ENCODE results near the gene NDUFV2.

DNA sequence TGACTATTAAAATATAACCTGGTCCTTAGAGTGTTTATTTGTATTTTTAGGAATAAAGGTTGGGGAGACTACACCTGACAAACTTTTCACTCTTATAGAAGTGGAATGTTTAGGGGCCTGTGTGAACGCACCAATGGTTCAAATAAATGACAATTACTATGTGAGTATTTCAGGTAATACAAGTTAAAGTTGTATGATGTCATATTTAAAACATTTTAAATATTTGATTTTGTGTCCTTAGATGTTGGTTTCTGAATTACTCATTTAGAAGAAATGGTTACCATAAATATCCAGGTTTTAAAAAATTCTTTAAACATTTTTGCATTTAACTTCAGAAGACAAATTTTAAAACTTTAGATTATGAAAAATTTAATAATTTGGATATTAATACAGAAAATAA lies 22.3 kb downstream of the NDUFV2 start:
- TF ChIP-seq, protein P1, sequence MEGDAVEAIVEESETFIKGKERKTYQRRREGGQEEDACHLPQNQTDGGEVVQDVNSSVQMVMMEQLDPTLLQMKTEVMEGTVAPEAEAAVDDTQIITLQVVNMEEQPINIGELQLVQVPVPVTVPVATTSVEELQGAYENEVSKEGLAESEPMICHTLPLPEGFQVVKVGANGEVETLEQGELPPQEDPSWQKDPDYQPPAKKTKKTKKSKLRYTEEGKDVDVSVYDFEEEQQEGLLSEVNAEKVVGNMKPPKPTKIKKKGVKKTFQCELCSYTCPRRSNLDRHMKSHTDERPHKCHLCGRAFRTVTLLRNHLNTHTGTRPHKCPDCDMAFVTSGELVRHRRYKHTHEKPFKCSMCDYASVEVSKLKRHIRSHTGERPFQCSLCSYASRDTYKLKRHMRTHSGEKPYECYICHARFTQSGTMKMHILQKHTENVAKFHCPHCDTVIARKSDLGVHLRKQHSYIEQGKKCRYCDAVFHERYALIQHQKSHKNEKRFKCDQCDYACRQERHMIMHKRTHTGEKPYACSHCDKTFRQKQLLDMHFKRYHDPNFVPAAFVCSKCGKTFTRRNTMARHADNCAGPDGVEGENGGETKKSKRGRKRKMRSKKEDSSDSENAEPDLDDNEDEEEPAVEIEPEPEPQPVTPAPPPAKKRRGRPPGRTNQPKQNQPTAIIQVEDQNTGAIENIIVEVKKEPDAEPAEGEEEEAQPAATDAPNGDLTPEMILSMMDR (IDR thresholded peaks at IDR 0.05) = no peak
- no peak for TF ChIP-seq POLR2A (IDR thresholded peaks at IDR 0.05)

Measured in lower leg skin (tissue), 3 donors.